HCT116 (cell line): ENCODE measurements around the gene HIVEP3. TPM values are rescaled to one million over a fixed set of nuclear protein-coding genes. Genes with fewer than 3 reads are reported as not detected.

Experiments used
- ATAC-seq: fragments of 200-7000 bp; cut with Tn5 transposase; 2 replicates; pipeline ENCODE4 v1.9.1; 2020; ENCODE audit warnings: mild to moderate bottlenecking, moderate library complexity
- BruUV-seq: library from RNA; stranded (reverse); fragments of 400-500 nt; replicated peaks from 2 replicates; lab custom pipeline; 2021; lab: Mats Ljungman, UMichigan
- CTCF ChIA-PET: fragments of 300-600 bp; sonication (Branson Sonifier 250); formaldehyde crosslinking; loops from one replicate; lab custom pipeline; 2021; ENCODE audit warnings: antibody characterized with exemption; lab: Charles Lee
- POLR2A ChIA-PET: fragments of 300-600, 350-600 bp; sonication (Branson Sonifier 250); formaldehyde crosslinking; loops from one replicate; lab custom pipeline; 2021; ENCODE audit warnings: antibody characterized with exemption; lab: Charles Lee
- RAD21 ChIA-PET, 2 experiments: fragments of 300-600 bp; sonication (Branson Sonifier 250); formaldehyde crosslinking; loops; one replicate each; lab custom pipeline; 2023; ENCODE audit warnings: low total read pairs in 2 of 2; ENCODE audit not compliant: uncharacterized antibody in 2 of 2, unreplicated experiment in 2 of 2, low non-redundant PET in 1 of 2; lab: Charles Lee
- DNase-seq: peaks from one replicate; pipeline ENCODE4 v3.0.0-alpha.2; 2010; ENCODE audit warnings: low read depth, low spot score
- H2AFZ ChIP-seq: fragments of 200-600 bp; shearing (Covaris generic), sonication (generic); 2 replicates; pipeline ENCODE4 v1.6.1; 2017; ENCODE audit warnings: low read depth, mixed run types, mixed read lengths, antibody characterized with exemption, low read length; ENCODE audit not compliant: poor library complexity, severe bottlenecking
- H3K27ac ChIP-seq: 2 replicates; pipeline ENCODE4 v1.5.1; 2012; ENCODE audit warnings: low read depth, low read length
- H3K27me3 ChIP-seq: fragments of 200-600 bp; sonication (generic); 2 replicates; pipeline ENCODE4 v1.6.1; 2016; ENCODE audit warnings: mixed run types, low read length, mixed read lengths; ENCODE audit not compliant: insufficient read depth
- H3K36me3 ChIP-seq, 2 experiments: fragments of 200-500 bp in 1 of 2; fragments of 200-600 bp in 1 of 2; sonication (Bioruptor generic) in 1 of 2; sonication (generic) in 1 of 2; 2 replicates each; pipeline versions ENCODE4 v1.5.1 to v1.6.1; 2014 to 2016; ENCODE audit warnings: low read length in 2 of 2, inconsistent platforms in 1 of 2, mixed read lengths in 1 of 2, mixed run types in 1 of 2; ENCODE audit not compliant: insufficient read depth in 2 of 2, control insufficient read depth in 1 of 2
- H3K4me1 ChIP-seq, 2 experiments: fragments of 200-600 bp in 1 of 2; sonication (generic) in 1 of 2; 2 replicates each; pipeline versions ENCODE4 v1.5.1 to v1.6.1; 2012 to 2017; ENCODE audit warnings: low read length in 2 of 2, inconsistent platforms in 1 of 2, mild to moderate bottlenecking in 1 of 2, mixed read lengths in 1 of 2, mixed run types in 1 of 2, moderate library complexity in 1 of 2; ENCODE audit not compliant: insufficient read depth in 2 of 2, control insufficient read depth in 1 of 2
- H3K4me2 ChIP-seq: fragments of 200-600 bp; sonication (generic); 2 replicates; pipeline ENCODE4 v1.6.1; 2017; ENCODE audit warnings: mixed run types, low read length, mixed read lengths
- H3K4me3 ChIP-seq, 2 experiments: fragments of 200-600 bp in 1 of 2; sonication (generic) in 1 of 2; replicated peaks in 1 of 2; 2 replicates each; pipeline ENCODE4 v1.5.1; 2011 to 2016; ENCODE audit warnings: low read length in 2 of 2, control low read depth in 1 of 2, low read depth in 1 of 2, mild to moderate bottlenecking in 1 of 2, mixed read lengths in 1 of 2, mixed run types in 1 of 2
- H3K79me2 ChIP-seq: fragments of 200-600 bp; sonication (generic); 2 replicates; pipeline ENCODE4 v1.6.1; 2017; ENCODE audit warnings: mild to moderate bottlenecking, mixed run types, low read length, moderate library complexity, mixed read lengths; ENCODE audit not compliant: insufficient read depth
- H3K9ac ChIP-seq: fragments of 200-600 bp; sonication (generic); 2 replicates; pipeline ENCODE4 v1.6.1; 2016; ENCODE audit warnings: low read length, mixed read lengths
- H3K9me2 ChIP-seq: fragments of 200-600 bp; sonication (generic), shearing (Covaris generic); 2 replicates; pipeline ENCODE4 v1.6.1; 2017; ENCODE audit warnings: mixed run types, mild to moderate bottlenecking, moderate library complexity; ENCODE audit not compliant: insufficient read depth
- H3K9me3 ChIP-seq, 2 experiments: fragments of 200-500 bp in 1 of 2; fragments of 200-600 bp in 1 of 2; sonication (Bioruptor generic) in 1 of 2; sonication (generic) in 1 of 2; 2 replicates each; pipeline ENCODE4 v1.6.1; 2014 to 2017; ENCODE audit warnings: low read length in 2 of 2, mixed read lengths in 2 of 2, inconsistent platforms in 1 of 2, low read depth in 1 of 2, mild to moderate bottlenecking in 1 of 2, mixed run types in 1 of 2, moderate library complexity in 1 of 2; ENCODE audit not compliant: control insufficient read depth in 1 of 2, insufficient read depth in 1 of 2
- H4K20me1 ChIP-seq: fragments of 200-600 bp; sonication (generic), shearing (Covaris generic); 2 replicates; pipeline ENCODE4 v1.6.1; 2017; ENCODE audit warnings: mixed run types, mild to moderate bottlenecking, moderate library complexity; ENCODE audit not compliant: insufficient read depth
- CTCF ChIP-seq, 3 experiments: fragments of 200-600 bp in 1 of 3; sonication (generic) in 1 of 3; IDR thresholded peaks in 2 of 3; conservative IDR thresholded peaks in 1 of 3; 2 replicates each; pipeline ENCODE4 v1.5.1; 2012 to 2017; ENCODE audit warnings: low read depth in 2 of 3, low read length in 2 of 3, antibody characterized with exemption in 1 of 3, borderline replicate concordance in 1 of 3, control low read depth in 1 of 3, mild to moderate bottlenecking in 1 of 3, mixed read lengths in 1 of 3, mixed run types in 1 of 3, moderate library complexity in 1 of 3; ENCODE audit not compliant: insufficient read depth in 1 of 3
- ELF1 ChIP-seq: IDR thresholded peaks from 2 replicates; pipeline ENCODE4 v1.6.1; 2012; ENCODE audit warnings: low read depth, borderline replicate concordance
- EZH2 ChIP-seq: fragments of 200-600 bp; sonication (generic); IDR thresholded peaks from 2 replicates; pipeline ENCODE4 v1.6.1; 2017; ENCODE audit warnings: antibody characterized with exemption, mixed run types
- EZH2phosphoT487 ChIP-seq: fragments of 200-600 bp; IDR thresholded peaks from 2 replicates; pipeline ENCODE4 v1.6.1; 2018; ENCODE audit warnings: antibody characterized with exemption, borderline replicate concordance
- JUND ChIP-seq: IDR thresholded peaks from 2 replicates; pipeline ENCODE4 v1.6.1; 2012
- MAX ChIP-seq: IDR thresholded peaks from 2 replicates; pipeline ENCODE4 v1.6.1; 2012
- POLR2A ChIP-seq: IDR thresholded peaks from 2 replicates; pipeline ENCODE4 v1.7.0; 2011; ENCODE audit warnings: borderline replicate concordance; ENCODE audit not compliant: insufficient read depth, insufficient read length; ENCODE audit errors: extremely low read depth
- RAD21 ChIP-seq: IDR thresholded peaks from 2 replicates; pipeline ENCODE4 v1.6.1; 2012; ENCODE audit warnings: low read depth, mild to moderate bottlenecking
- SRF ChIP-seq: IDR thresholded peaks from 2 replicates; pipeline ENCODE4 v1.6.1; 2012; ENCODE audit warnings: low read depth
- YY1 ChIP-seq: IDR thresholded peaks from 2 replicates; pipeline ENCODE4 v1.6.1; 2011; ENCODE audit warnings: low read length, low read depth, moderate library complexity, mild to moderate bottlenecking; ENCODE audit not compliant: insufficient replicate concordance; ENCODE audit errors: extremely low read depth
- intact Hi-C: fragments of 100-400 bp; cut with micrococcal nuclease; formaldehyde crosslinking; loops from 2 replicates; pipeline ENCODE4 v1.10.0; 2022
- total RNA-seq: library from RNA; stranded (reverse); gene quantifications from one replicate; pipeline ENCODE4 v1.2.1, GENCODE V29; 2021; ENCODE audit not compliant: unreplicated experiment
- TF ChIP-seq, protein P1 (sequence below): IDR thresholded peaks from 2 replicates; pipeline ENCODE4 v1.6.1; 2012; ENCODE audit warnings: low read depth
- TF ChIP-seq, protein P2 (sequence below): IDR thresholded peaks from 2 replicates; pipeline ENCODE4 v1.6.1; 2011; ENCODE audit warnings: mild to moderate bottlenecking, low read length, moderate library complexity; ENCODE audit not compliant: insufficient replicate concordance; ENCODE audit errors: extremely low read depth

Gene HIVEP3
- total RNA-seq, 1 experiment from 2014 or later: 7.1 TPM

GRCh38 chr1:41576206-41576605 lies 342.5 kb downstream of the HIVEP3 start:
- BruUV-seq: no TSS peak
- Histone ChIP-seq H3K36me3 (no peaks in the 10 kb centered on the region), H3K4me1 (peaks cover 0 to 4% of the 10 kb centered on the region in 2 experiments; a peak in 1 of 4 replicates), H3K9me2 (no peaks in the 10 kb centered on the region), H2AFZ (no peak overlapping the region), H3K4me3 (no peak overlapping the region), H3K4me2 (no peak overlapping the region)
- RAD21 ChIA-PET: no interaction called here
- no peak for DNase-seq
- no peak for TF ChIP-seq ELF1
- TF ChIP-seq SRF: no peak
- TF ChIP-seq, protein P1, sequence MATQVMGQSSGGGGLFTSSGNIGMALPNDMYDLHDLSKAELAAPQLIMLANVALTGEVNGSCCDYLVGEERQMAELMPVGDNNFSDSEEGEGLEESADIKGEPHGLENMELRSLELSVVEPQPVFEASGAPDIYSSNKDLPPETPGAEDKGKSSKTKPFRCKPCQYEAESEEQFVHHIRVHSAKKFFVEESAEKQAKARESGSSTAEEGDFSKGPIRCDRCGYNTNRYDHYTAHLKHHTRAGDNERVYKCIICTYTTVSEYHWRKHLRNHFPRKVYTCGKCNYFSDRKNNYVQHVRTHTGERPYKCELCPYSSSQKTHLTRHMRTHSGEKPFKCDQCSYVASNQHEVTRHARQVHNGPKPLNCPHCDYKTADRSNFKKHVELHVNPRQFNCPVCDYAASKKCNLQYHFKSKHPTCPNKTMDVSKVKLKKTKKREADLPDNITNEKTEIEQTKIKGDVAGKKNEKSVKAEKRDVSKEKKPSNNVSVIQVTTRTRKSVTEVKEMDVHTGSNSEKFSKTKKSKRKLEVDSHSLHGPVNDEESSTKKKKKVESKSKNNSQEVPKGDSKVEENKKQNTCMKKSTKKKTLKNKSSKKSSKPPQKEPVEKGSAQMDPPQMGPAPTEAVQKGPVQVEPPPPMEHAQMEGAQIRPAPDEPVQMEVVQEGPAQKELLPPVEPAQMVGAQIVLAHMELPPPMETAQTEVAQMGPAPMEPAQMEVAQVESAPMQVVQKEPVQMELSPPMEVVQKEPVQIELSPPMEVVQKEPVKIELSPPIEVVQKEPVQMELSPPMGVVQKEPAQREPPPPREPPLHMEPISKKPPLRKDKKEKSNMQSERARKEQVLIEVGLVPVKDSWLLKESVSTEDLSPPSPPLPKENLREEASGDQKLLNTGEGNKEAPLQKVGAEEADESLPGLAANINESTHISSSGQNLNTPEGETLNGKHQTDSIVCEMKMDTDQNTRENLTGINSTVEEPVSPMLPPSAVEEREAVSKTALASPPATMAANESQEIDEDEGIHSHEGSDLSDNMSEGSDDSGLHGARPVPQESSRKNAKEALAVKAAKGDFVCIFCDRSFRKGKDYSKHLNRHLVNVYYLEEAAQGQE: no peak
- no peak for TF ChIP-seq CTCF (IDR thresholded peaks at IDR 0.05 in 2 of 3, conservative IDR thresholded peaks at IDR 0.05 in 1 of 3; ENCODE audit: borderline replicate concordance in 1 of 3, insufficient read depth in 1 of 3, low read depth in 2 of 3, low read length in 2 of 3)
- no peak for TF ChIP-seq EZH2phosphoT487
- TF ChIP-seq YY1: no peak
- TF ChIP-seq MAX: no peak
- no peak for TF ChIP-seq EZH2
- TF ChIP-seq, protein P2, sequence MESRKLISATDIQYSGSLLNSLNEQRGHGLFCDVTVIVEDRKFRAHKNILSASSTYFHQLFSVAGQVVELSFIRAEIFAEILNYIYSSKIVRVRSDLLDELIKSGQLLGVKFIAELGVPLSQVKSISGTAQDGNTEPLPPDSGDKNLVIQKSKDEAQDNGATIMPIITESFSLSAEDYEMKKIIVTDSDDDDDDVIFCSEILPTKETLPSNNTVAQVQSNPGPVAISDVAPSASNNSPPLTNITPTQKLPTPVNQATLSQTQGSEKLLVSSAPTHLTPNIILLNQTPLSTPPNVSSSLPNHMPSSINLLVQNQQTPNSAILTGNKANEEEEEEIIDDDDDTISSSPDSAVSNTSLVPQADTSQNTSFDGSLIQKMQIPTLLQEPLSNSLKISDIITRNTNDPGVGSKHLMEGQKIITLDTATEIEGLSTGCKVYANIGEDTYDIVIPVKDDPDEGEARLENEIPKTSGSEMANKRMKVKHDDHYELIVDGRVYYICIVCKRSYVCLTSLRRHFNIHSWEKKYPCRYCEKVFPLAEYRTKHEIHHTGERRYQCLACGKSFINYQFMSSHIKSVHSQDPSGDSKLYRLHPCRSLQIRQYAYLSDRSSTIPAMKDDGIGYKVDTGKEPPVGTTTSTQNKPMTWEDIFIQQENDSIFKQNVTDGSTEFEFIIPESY: no peak
- TF ChIP-seq RAD21: no peak
- no peak for TF ChIP-seq JUND
- TF ChIP-seq POLR2A: no peak
- TF ChIP-seq, all 23 proteins: peak for 0
- CTCF ChIA-PET: interaction anchor here (1.0 to 1.3 kb wide), 2 partner anchors 13 to 219 kb away, joined by 3 to 6 read pairs; no protein-coding TSS in a partner anchor
- Histone ChIP-seq H3K79me2 (no peaks in the 10 kb centered on the region), H3K27me3 (no peaks in the 10 kb centered on the region), H3K9me3 (no peaks in the 10 kb centered on the region), H3K9ac (no peak overlapping the region), H3K27ac (no peak overlapping the region), H4K20me1 (no peaks in the 10 kb centered on the region)
- POLR2A ChIA-PET: no interaction called here
- ATAC-seq: no peak
- intact Hi-C loops: loop anchor here (10.0 kb wide), 3 partner anchors 459 to 999 kb away; no protein-coding TSS in a partner anchor
